T-helper 1 cell treated with Interleukin-12 subunit alpha and Interleukin-12 subunit beta and Interleukin-4 antibody, amounts not matched to agents 30 μg/mL and 1 μg/mL, for 36 hours (primary cell): ENCODE results near the gene UBE2E2.

Source experiments
- H3K27ac Mint-ChIP-seq: one replicate; pipeline ENCODE4 v1.8.0; 2021; ENCODE audit warnings: mild to moderate bottlenecking, mixed read lengths
- H3K27me3 Mint-ChIP-seq: one replicate; pipeline ENCODE4 v1.8.0; 2021; ENCODE audit warnings: low read depth, mixed read lengths
- H3K36me3 Mint-ChIP-seq: one replicate; pipeline ENCODE4 v1.8.0; 2021; ENCODE audit warnings: low read depth, mixed read lengths
- H3K4me1 Mint-ChIP-seq: one replicate; pipeline ENCODE4 v1.8.0; 2021; ENCODE audit warnings: low read depth, mixed read lengths
- H3K4me3 Mint-ChIP-seq: one replicate; pipeline ENCODE4 v1.8.0; 2021; ENCODE audit warnings: mild to moderate bottlenecking, moderate library complexity, mixed read lengths
- H3K9me3 Mint-ChIP-seq: one replicate; pipeline ENCODE4 v1.8.0; 2021; ENCODE audit warnings: mixed read lengths

Gene UBE2E2

DNA sequence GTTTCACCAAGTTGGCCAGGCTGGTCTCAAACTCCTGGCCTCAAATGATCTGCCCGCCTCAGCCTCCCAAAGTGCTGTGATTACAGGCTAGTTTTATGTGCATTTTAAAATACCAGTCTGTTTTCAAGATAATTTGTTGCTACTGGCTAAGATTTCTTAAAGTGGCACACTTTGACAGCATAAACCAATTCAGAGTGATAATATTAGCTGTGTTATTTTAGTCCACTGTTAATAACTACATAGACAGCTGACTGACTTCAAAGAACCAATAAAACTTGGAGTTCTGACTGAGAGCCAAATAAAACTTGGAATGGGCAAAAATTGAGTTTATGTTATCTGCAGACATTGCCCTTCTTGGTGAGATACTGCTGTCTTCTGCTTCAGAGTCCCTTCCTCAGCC is 291.8 kb downstream of the UBE2E2 start:
- no peaks in the 10 kb centered on the region for H3K4me1 Mint-ChIP-seq
- no peaks in the 10 kb centered on the region for H3K36me3 Mint-ChIP-seq
- H3K27ac Mint-ChIP-seq = no peak overlapping the region
- H3K9me3 Mint-ChIP-seq = no peaks in the 10 kb centered on the region
- H3K27me3 Mint-ChIP-seq = no peaks in the 10 kb centered on the region
- no peak overlapping the region for H3K4me3 Mint-ChIP-seq

DNA sequence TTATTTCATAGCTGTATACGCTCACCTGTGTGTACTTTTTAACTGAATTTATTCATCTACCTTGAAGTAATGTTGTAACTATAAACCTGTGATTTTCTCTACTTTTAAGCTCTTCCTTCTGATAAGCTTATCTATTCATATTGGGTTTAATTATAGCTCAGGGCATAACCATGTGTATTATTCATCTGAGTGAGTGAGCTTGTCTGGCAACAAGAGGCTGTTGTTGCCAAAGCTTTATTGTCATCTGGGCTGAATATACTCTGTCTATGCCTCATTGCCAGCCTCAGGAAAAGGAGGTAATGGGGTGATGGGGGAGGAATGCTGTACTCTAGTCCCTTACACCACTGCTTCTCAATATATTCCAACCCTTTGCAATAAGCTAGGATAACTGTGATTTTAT is 292.4 kb downstream of the UBE2E2 start:
- Mint-ChIP-seq H3K27ac (no peak overlapping the region), H3K9me3 (no peaks in the 10 kb centered on the region), H3K36me3 (no peaks in the 10 kb centered on the region), H3K27me3 (no peaks in the 10 kb centered on the region), H3K4me1 (no peaks in the 10 kb centered on the region), H3K4me3 (no peak overlapping the region)

DNA sequence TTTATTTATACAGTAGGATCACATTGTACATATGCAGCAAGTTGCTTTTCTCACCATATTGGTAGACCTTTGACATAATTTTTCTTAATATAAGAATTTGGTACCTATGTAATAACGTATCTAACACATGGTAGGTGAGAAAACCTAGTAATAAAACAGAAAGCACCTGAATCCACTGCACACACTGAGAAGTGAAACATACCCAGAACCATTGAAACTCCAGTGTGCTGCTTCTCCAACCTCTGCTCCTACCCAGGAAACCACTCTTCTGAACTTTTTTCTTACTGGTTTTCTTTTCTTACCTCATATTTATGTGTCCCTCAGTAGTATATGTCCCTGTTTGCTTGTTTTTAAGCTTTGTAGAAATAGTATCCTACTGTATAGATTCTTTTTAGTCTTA is 293.0 kb downstream of the UBE2E2 start:
- no peak overlapping the region for H3K27ac Mint-ChIP-seq
- H3K4me1 Mint-ChIP-seq = no peaks in the 10 kb centered on the region
- H3K9me3 Mint-ChIP-seq = no peaks in the 10 kb centered on the region
- no peaks in the 10 kb centered on the region for H3K27me3 Mint-ChIP-seq
- H3K4me3 Mint-ChIP-seq = no peak overlapping the region
- H3K36me3 Mint-ChIP-seq = no peaks in the 10 kb centered on the region

DNA sequence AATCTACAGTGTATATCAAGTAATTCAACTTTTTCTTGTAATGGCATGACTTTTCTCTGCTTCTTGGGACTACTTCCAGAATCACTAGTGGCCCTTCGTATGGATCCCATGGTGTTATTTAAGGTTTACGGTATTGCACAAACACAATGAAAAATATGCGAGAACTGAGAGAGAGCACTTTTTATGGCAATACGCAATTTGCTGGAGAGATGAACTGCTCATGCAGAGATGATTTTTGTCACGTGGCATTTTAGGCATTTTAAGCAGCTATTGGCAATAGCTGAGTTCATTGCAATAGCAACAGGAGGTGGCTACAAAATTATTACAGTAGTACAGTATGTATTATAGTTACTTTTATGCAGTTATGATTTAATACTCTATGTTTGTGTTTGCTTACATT is 294.0 kb downstream of the UBE2E2 start:
- H3K4me3 Mint-ChIP-seq = no peak overlapping the region
- no peaks in the 10 kb centered on the region for H3K36me3 Mint-ChIP-seq
- no peaks in the 10 kb centered on the region for H3K9me3 Mint-ChIP-seq
- no peaks in the 10 kb centered on the region for H3K4me1 Mint-ChIP-seq
- no peak overlapping the region for H3K27ac Mint-ChIP-seq
- H3K27me3 Mint-ChIP-seq = no peaks in the 10 kb centered on the region

DNA sequence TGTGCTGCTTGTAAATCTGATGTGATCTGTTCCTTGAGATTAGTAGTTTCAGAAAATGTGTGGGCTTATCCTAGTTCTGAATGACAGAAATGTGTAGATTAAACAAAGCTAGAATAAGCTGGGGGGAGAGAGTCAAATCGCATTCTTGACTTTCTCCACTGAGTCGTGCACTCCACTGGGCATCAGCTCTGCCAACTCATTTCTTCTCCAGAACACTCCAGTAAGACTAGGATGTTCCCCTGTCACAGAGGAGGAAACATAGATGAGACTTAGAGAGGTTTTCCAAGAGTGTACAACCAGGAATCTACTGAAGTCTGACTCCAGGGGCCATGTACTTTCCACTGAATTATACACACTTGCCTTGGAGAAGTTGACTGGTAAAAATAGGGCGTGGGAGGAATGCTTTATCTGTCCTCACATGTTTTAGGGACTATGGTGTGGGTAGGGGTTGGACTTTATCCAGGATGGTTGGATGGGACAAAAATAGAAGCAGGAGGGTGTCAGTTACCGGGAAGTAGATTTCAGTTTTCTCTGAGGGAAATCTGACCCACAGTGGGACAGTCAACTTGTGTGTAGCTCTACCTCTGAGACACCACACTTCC is 298.2 kb downstream of the UBE2E2 start:
- Mint-ChIP-seq H3K27ac (no peak overlapping the region), H3K4me1 (no peaks in the 10 kb centered on the region), H3K27me3 (no peaks in the 10 kb centered on the region), H3K4me3 (no peak overlapping the region), H3K36me3 (no peaks in the 10 kb centered on the region), H3K9me3 (no peaks in the 10 kb centered on the region)

DNA sequence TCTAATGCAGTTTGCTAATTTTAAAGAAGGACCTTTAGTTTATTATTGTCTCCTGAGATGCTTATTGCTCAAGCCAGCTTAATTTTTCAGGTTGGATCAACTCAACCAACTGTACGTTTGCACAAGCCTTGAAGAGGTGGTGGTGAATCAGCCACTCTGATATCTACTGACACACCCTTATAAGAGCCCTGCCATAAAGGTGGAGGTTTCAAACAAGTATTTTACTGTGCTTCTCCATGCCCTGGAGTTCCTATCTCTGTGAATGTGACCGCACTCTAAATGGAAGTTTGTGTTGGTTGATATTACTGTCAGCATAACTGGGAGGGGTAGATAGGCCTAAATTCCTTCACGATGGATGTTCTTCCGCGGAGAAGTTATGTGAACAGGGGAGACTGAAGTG is 305.3 kb downstream of the UBE2E2 start:
- H3K4me1 Mint-ChIP-seq = no peaks in the 10 kb centered on the region
- H3K4me3 Mint-ChIP-seq = no peak overlapping the region

DNA sequence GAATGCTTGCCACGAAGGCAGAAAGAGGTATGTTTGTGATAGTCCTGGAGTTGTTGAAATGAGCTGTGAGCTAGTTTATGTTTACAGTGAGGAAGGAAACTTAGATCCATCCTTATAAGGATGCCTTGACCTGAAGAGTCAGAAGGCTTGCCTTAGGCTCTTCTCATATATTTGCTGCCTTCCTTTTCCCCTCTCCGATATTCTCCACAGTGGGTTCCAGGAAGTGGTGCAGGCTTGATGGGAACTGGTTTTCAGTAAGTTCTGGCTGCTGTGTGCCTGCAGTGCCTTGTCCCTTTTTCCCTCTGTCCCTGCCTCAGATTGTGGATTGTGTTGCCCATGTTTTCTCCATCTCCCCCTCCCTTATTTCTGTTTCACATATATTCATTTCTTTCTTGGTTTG is 315.3 kb downstream of the UBE2E2 start:
- Mint-ChIP-seq H3K4me3 (no peak overlapping the region), H3K27me3 (no peaks in the 10 kb centered on the region), H3K9me3 (no peaks in the 10 kb centered on the region), H3K27ac (no peak overlapping the region), H3K4me1 (no peaks in the 10 kb centered on the region), H3K36me3 (no peaks in the 10 kb centered on the region)

More for the DNA sequence above, 305.3 kb downstream of the UBE2E2 start:
- Mint-ChIP-seq H3K27ac (no peak overlapping the region), H3K9me3 (peaks cover 3% of the 10 kb centered on the region), H3K27me3 (no peaks in the 10 kb centered on the region), H3K36me3 (no peaks in the 10 kb centered on the region)

DNA sequence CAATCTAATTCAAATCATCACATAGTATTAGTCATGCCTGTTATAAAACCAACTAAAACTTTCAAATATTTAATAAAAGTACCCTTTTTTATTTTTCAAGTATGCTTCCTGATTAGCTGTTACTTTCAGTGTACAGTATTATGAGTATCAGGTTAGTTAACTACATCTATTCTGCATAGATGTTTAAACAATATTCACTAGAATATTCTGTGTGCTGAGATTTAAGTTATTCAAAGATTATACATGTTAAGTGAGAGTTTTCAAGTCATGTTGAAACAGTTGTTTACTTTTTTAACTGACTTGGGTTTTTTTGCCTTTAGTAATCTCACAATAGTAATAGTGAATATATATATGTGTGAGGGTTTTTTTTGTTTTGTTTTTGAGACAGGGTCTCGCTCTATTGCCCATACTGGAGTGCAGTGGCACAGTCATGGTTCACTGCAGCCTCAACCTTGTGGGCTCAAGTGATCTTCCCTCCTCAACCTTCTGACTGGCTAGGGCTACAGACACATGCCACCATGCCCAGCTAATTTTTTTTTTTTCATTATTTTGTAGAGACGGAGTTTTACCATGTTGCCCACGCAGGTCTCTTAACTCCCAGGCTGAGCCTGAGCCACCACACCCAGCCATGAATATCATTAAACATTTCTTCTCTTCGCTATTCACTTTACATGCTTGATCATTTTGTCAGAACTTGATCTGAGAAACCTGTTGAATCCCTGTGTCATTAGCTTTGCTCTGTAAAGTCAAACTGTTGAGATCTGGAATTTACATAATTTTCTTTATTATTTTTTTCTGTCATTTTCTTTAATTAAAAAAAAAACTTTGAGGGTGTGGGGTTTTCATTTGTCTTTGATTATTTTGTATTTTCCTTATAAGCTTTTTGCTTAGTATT is 316.4 kb downstream of the UBE2E2 start:
- H3K27me3 Mint-ChIP-seq = no peaks in the 10 kb centered on the region
- H3K27ac Mint-ChIP-seq = no peak overlapping the region
- no peaks in the 10 kb centered on the region for H3K36me3 Mint-ChIP-seq
- H3K4me3 Mint-ChIP-seq = no peak overlapping the region
- H3K9me3 Mint-ChIP-seq = no peaks in the 10 kb centered on the region
- no peaks in the 10 kb centered on the region for H3K4me1 Mint-ChIP-seq

DNA sequence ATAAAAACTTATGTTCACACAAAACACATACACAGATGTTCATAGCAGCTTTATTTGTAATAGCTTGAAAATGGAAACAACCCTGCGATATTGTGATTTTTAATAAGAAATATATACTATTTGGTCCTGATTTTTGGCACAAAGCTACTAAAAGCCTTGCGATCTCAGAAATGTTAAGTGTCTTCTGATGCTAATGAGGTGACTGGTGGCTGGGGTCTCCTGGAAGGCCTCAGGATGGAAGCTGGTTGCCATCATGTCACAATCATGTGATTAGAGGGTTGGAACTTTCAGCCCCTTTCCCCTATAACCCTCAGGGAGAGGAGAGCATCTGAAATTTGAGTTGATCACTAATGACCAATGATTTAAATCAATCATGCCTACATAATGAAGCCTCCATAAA is 324.2 kb downstream of the UBE2E2 start:
- no peaks in the 10 kb centered on the region for H3K9me3 Mint-ChIP-seq
- H3K27me3 Mint-ChIP-seq = no peaks in the 10 kb centered on the region
- no peak overlapping the region for H3K4me3 Mint-ChIP-seq
- no peaks in the 10 kb centered on the region for H3K36me3 Mint-ChIP-seq
- H3K27ac Mint-ChIP-seq = no peak overlapping the region
- H3K4me1 Mint-ChIP-seq = no peaks in the 10 kb centered on the region

DNA sequence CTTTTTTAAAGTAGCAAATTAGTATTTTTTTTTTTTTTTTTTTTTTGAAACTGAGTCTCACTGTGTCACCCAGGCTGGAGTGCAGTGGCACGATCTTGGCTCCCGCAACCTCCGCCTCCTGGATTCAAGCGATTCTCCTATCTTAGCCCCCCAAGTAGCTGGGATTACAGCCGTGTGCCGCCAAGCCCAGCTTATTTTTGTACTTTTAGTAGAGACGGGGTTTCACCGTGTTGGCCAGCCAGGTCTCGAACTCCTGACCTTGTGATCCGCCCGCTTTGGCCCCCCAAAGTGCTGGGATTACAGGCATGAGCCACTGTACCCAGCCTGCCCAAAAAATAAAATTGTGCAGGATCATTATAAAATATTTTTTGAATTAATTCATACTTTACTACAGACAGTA is 330.5 kb downstream of the UBE2E2 start:
- Mint-ChIP-seq H3K27me3 (no peaks in the 10 kb centered on the region), H3K36me3 (no peaks in the 10 kb centered on the region), H3K4me1 (no peaks in the 10 kb centered on the region), H3K27ac (no peak overlapping the region), H3K4me3 (no peak overlapping the region), H3K9me3 (no peaks in the 10 kb centered on the region)

DNA sequence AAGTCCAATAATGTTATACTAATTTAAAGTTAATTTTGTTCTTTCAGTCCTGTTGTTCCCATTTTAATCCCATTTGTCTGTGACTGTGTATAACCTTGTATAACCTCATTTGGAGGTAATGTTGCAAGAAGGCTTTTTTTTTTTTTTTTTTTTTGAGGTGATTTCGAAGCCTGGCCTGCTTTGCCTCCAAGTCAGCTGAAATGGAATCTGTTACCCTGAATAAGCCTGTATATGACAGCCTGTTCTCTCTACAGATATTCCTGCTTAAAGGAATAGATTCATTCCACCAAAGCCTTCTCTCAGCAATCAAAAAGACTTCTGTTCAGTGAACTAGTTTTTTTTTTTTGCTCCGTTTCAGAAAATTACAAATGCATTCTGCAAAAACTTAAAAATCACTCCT is 330.9 kb downstream of the UBE2E2 start:
- H3K27me3 Mint-ChIP-seq = no peaks in the 10 kb centered on the region
- no peak overlapping the region for H3K27ac Mint-ChIP-seq
- no peaks in the 10 kb centered on the region for H3K4me1 Mint-ChIP-seq
- no peaks in the 10 kb centered on the region for H3K9me3 Mint-ChIP-seq
- no peak overlapping the region for H3K4me3 Mint-ChIP-seq
- H3K36me3 Mint-ChIP-seq = no peaks in the 10 kb centered on the region

DNA sequence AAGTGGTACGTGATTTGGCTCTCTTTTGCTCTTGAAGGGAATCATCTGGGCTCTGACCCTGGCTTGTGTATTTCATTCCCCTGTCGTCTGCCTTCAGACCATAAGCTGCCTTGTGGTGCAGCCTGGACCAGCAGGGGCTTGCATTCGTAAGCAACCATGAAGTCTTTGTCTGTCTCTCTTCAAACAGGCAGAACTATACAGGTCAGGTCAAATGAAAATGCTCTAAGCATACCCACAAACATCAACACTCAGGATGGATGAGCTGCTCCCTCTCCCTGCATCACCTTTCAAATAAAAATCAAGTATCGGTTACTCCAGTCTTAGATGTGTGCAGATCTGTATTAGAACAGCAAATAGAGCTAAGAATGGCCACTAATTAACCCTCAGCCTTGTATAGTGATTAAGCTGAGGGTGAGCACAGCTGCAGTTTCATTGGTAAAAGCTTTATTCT is 334.0 kb downstream of the UBE2E2 start:
- no peak overlapping the region for H3K27ac Mint-ChIP-seq
- no peaks in the 10 kb centered on the region for H3K27me3 Mint-ChIP-seq
- H3K36me3 Mint-ChIP-seq = no peaks in the 10 kb centered on the region

DNA sequence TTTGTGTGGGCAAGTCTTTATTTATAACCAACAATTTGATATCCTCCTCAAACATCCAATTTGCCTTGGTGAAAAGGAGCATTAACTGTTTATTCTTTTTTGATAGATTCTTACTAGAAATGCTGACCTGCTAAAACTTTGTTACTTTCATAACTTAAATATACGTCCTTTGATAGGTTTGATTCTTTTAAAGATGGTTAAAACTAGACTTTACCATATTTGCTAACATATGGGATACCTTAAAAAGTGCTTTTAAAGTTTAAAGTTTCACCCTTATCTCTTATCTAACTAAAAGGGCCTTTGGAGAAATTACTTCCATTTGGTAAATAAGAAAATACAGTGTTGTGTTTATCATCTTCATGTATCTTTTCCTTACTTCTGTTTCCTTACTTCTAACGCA is 336.1 kb downstream of the UBE2E2 start:
- H3K4me3 Mint-ChIP-seq = no peak overlapping the region
- no peaks in the 10 kb centered on the region for H3K36me3 Mint-ChIP-seq
- H3K27me3 Mint-ChIP-seq = no peaks in the 10 kb centered on the region
- H3K27ac Mint-ChIP-seq = no peak overlapping the region
- no peaks in the 10 kb centered on the region for H3K9me3 Mint-ChIP-seq
- H3K4me1 Mint-ChIP-seq = no peaks in the 10 kb centered on the region

More for the DNA sequence above, 334.0 kb downstream of the UBE2E2 start:
- Mint-ChIP-seq H3K9me3 (no peaks in the 10 kb centered on the region), H3K4me1 (no peaks in the 10 kb centered on the region), H3K4me3 (no peak overlapping the region)

DNA sequence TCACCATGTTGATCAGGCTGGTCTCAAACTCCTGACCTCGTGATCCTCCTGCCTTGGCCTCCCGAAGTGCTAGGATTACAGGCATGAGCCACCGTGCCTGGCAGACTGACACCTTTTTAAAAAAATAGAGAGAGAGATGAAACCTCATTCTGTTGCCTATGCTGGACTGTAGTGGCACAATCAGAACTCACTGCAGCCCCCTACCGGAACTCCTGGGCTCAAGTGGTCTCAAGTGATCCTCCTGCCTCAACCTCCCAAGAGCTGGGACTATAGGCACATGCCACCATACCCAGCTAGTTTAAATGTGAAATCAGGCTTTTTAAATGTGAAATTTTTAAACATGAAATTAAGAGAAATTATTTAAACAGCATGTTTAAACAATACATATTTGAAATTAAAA is 337.5 kb downstream of the UBE2E2 start:
- Mint-ChIP-seq H3K27ac (no peak overlapping the region), H3K9me3 (no peaks in the 10 kb centered on the region), H3K27me3 (no peaks in the 10 kb centered on the region), H3K36me3 (no peaks in the 10 kb centered on the region), H3K4me3 (no peak overlapping the region), H3K4me1 (no peaks in the 10 kb centered on the region)

DNA sequence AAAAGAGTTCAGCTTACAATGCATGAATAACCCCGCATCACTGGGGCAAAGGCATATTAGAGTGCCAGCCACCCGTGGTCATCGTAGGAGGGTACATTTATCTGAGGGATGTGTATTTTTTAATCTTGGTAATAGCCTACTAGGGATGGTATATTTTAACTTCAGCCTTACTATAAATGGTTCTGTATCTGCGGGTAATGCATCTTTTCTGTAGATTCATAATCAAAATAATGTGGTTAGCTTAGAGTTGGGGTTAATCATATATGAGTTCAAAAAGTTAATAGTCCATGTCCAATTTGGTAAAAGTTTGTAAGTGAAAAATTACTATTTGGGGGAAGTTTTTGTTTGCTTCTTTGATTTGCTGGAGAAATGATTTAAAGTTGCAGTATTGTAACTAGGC is 339.0 kb downstream of the UBE2E2 start:
- Mint-ChIP-seq H3K4me1 (no peaks in the 10 kb centered on the region), H3K36me3 (no peaks in the 10 kb centered on the region), H3K9me3 (no peaks in the 10 kb centered on the region), H3K4me3 (no peak overlapping the region), H3K27me3 (no peaks in the 10 kb centered on the region), H3K27ac (no peak overlapping the region)
